Stimulated activated CD4-positive, alpha-beta T cell treated with anti-CD3 and anti-CD28 coated beads, Interleukin-12 subunit alpha, Interleukin-12 subunit beta, amount 100 ng/mL, for 24 hours (primary cell): ENCODE measurements around the gene SLC27A2.
A peak's percentile ranks its signal among the peaks of the same experiment; 100 is the strongest.
"Not testable (repeated sequence)": the region's sequence is repeated elsewhere in the genome, so short reads cannot be mapped to it uniquely, and the experiment has no call there.

Source experiments
- DNase-seq, 2 experiments: peaks; one replicate each; pipeline ENCODE4 v3.0.0-alpha.2; 2020; ENCODE audit warnings: low read depth in 2 of 2

Gene SLC27A2

DNA sequence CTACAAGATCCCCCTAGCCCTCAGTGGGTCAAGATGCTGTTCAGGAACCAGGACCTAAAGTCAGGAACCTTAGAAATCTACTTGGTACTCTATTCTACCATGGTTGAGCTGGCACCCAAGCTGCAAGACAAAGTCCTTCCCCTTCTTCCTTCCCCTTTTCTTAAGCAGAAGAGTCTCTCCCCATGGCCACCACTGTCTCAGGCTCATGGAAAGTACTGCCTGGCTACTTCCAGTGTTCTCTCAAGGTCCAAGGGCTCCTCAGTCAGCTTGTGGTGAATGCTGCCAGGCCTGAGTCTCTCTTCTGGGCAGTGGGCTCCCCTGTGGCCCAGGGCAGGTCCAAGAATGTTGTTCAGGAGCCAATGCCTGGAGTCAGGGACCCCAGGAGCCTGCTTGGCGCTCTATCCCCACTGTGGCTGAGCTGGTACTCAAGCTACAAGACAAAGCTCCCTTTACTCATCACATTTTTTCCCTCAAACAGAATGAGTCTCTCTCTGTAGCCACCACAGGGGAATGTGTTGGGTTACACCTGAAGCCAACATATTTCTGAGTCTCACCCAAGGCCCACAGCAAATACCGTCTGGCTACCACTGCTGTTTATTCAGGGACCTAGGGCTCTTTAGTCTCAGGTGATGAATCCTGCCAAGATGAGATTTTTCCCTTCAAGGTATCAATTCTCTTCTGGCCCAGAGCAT, 18.1 kb upstream of the SLC27A2 start:
- DNase-seq: no peak

GRCh38 chr15:50164458-50164857, 17.5 kb upstream of the SLC27A2 start:
- DNase-seq: no peak

GRCh38 chr15:50166216-50166615, 15.8 kb upstream of the SLC27A2 start:
- DNase-seq: no peak

DNA sequence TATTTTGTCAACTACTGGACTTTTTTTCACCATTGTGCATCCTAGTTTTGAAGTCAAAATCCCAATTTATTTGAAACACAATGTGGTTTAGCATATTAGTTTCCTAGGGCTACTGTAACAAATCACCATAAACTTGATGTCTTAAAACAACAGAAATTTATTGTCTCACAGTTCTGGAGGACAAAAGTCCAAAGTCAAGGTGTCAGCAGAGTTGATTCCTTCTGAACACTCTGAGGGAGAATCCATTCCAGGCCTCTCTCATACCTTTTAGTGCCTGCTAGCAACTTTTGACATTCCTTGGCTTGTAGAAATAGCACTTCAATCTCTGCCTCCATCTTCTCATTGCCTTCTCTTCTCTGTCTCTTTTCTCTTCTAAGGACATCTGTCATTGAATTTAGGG, 14.9 kb upstream of the SLC27A2 start:
- no peak for DNase-seq

DNA sequence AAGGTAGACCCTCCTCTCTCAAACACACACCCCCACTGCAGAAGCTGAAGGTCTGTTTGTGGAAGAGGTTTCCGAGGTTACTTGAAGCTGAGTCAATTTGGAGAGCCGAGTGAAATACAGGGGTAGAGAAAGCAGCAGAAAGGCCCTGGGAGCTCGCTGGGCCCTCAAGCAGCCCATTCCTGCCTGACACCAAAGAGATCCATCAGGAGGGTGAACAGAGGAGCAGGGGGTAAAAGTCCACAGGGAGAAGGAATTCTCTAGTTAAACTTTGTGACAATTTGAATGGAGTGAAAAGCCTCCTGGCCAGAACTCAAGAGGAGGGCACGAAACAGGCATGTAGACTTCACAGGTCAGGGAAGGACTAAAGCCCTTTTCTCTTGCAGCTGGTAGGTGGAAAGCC, 13.6 kb upstream of the SLC27A2 start:
- DNase-seq: no peak

- DNase-seq: no peak
Observed at GRCh38 chr15:50168783-50169411, 13.1 kb upstream of the SLC27A2 start.

DNA sequence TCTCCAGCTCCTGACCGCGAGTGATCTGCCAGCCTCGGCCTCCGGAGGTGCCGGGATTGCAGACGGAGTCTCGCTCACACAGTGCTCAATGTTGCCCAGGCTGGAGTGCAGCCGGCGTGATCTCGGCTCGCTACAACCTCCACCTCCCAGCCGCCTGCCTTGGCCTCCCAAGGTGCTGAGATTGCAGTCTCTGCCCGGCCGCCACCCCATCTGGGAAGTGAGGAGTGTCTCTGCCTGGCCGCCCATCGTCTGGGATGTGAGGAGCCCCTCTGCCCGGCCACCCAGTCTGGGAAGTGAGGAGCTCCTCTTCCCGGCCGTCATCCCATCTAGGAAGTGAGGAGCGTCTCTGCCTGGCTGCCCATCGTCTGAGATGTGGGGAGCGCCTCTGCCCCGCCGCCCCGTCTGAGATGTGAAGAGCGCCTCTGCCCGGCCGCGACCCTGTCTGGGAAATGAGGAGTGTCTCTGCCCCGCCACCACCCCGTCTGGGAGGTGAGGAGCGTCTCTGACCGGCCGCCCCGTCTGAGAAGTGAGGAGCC, 9.6 kb upstream of the SLC27A2 start:
- DNase-seq: not testable (repeated sequence)

DNA sequence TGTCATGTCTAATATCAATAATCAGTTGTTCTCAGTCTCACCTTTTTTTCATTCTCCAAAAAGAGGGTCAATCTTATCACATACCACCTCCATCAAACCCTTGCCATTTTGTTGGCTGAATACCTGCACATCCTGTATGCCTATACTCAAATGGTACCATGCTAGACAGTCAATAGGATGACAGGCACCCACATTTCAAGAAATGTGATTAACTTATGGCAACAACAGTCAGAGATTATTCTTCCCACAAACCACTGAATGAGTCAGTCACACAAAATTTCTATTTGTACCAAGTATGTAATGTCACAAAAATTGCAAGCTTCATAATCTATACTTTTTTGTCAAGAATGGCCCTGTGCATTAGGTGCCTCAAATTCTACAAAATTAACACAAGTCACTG, 5.1 kb upstream of the SLC27A2 start:
- no peak for DNase-seq

DNA sequence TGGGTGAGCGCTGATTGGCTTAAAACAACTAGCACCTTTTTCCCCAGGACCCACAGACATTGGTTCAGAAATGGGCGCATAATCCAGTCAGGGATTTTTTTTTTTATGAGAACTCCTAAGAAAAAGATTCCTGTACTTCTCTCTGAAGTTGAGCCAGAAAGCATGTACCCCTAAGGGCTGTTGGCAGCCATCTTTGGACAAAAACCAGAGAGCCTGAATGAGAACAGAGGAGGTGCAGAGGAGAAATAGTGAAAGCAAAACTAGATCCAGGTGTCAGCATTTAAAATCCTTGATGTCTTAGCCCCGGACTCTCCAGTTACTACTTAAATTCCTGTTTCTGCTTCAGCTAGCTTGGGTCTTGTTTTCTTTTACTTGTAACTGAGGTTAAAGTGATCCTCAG, 1.9 kb upstream of the SLC27A2 start:
- no peak for DNase-seq

DNA sequence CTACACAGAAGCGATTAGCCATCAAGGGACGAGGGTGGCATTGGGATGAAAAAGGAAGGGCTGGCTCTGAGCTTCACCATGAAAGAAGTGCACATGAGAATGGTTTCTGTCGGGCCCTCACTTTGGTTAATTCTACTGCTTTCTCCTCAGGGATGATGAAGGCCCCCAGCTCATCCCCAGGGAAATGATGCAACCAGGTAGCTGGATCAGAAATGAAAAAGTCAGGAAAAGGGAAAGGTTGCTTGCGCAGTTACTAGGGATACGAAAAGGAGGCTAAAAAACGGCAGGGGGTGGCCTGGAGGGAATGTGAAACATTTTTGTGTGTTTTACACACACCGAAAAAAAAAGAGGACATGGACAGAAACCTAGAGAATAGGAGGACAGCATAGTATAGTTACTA, 1.4 kb upstream of the SLC27A2 start:
- DNase-seq: no peak

DNA sequence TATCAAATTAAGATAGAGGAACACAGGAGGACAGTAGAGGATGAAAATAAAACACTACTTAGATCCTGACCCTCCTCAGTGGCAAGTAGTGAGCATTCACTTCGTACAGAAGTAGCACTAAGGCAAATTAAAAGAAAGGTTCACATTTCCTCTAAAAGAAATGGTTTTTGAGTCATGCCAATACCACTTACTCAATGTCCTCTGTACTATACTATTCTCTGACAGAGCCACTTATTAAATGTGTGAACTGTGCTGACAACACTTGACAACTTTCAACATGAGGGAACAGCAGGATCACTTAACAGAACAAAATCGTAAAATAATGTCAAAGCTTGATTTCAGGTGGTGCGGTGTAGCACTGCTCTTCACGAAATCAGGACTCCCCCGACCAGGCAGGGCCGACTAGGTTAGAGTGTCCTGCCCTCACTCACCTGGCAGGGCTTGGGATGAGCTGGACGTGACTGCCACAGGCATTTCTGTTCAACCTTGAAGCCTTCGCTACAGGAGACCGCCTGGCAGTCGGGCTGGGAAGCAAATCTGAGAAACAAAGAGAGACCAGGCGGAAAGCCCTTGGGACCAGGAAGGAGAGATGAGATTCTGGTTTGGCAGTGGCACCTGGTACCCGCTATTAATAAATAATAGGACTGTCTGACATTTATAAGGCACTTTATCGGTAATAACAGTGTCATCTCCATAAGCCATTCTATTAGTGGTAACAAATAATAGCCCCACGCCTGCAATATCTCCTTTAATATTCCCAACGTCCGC, 611 bp upstream of the SLC27A2 start:
- DNase-seq: no peak

GRCh38 chr15:50182219-50183013, 420 bp downstream of the SLC27A2 start:
- DNase-seq: peak in 1 of 2 experiments; percentile 24

- peak in 1 of 2 experiments; percentile 2 for DNase-seq
Observed at GRCh38 chr15:50183112-50183794, 1.3 kb downstream of the SLC27A2 start.

DNA sequence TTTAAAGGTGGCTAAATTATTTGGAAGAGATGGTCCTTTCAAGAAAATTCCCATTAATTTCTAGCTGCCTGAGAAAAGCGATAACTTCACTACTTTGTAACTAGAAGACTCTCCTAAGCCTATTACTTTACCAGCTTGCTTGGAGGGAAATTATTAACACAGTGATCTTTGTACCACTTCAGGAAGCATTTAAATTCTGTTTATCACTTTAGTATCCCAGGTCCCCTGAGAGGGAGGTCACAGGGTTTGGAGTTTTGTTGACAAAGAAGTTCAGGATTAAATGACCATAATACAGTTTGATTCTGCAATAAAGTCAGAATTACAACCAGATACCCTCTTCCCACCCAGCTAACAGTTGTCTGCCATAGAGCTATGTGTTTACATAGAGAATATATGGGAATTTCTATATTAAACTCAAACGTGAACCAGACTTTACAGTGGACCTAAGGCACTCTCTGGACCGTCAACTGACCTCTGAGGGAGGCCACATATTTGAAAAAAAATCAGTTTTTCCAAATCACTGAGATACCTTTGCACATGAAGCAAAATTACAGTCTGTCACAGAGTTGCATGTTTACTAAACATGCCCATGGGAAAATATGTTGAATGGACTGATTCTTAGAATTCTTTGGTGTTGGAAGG, 3.0 kb downstream of the SLC27A2 start:
- DNase-seq: no peak

DNA sequence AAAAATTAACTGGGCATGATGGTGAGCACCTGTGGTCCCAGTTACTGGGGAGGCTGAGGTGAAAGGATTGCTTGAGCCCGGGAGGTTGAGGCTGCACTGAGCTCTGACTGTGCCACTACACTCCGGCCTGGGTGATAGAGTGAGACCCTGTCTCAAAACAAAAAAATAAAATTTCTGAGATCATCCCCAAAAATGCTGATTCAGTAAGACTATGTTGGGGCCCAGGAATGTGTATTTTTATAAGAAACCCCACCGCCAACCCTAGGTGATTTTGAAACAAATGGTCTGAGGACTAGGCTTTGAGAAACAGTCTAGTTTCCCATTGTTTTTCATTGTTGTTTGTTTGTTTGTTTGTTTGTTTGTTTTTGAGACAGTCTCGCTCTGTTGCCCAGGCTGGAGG, 4.1 kb downstream of the SLC27A2 start:
- no peak for DNase-seq

DNA sequence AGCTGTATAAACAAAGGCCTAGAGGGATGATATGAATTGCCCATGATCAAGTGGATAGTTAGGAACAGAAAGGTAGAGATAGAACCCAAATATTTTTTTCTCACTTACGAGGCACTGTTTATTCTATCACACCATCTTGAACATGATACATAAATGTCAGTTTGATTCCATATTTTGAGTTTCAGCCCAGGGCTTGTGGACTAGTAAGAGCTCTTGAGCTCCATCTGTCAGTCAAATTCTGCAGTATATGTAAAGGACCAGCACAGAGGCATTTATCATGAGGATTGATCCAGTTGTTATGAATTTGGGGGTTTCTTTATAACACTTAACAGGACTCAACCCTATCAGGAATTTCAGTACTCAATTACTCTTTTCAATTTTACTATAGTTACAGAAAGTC, 4.8 kb downstream of the SLC27A2 start:
- no peak for DNase-seq

DNA sequence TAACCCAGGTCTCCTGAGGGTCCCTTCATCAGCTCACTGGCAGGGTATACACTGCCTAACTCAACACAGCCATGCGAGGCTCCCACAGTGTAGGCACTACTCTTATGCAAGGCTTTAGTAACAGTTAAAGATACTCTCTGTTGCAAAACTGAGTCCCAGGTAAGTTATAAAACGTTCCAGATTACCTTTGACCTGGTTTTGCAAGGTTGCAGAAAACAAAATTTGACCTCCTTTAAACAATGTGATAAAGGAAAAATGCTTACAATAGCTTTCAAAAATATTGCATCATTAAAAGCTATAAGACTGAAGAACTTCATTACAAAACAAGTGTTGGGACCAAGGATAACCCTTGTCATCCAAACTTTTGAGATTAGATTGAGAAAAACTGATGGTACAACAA, 5.5 kb downstream of the SLC27A2 start:
- DNase-seq: no peak

- DNase-seq: no peak
Observed at GRCh38 chr15:50187997-50188396, 6.0 kb downstream of the SLC27A2 start.

- not testable (repeated sequence) for DNase-seq
Observed at GRCh38 chr15:50188793-50189192, 6.8 kb downstream of the SLC27A2 start.

GRCh38 chr15:50189633-50190032, 7.6 kb downstream of the SLC27A2 start:
- DNase-seq: no peak

DNA sequence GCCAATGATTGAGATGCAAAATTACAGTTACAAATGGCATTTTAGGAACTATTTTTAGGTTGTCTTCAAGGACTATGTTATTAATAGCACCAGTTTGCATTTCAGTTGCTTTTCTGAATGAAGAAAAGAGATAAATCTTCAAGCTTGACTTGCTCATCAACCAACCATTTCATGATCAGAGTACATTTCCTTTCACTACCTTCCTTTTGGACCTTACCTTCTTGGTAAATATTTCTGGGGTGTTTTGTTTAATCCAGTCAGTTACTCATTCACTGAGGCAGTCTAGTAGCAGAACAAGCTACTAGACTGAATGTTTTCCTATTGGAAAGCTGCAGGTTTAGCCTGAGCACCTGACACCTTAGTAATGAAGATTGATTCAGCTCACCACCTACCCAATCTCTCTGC, 8.2 kb downstream of the SLC27A2 start:
- DNase-seq: no peak
